Tongue (tissue), 2 donors: ENCODE data around the gene DHRSX. TPM values are rescaled to one million over a fixed set of nuclear protein-coding genes. Genes with fewer than 3 reads are reported as not detected.

Source experiments
- DNase-seq: peaks from one replicate; pipeline ENCODE4 v3.0.0-alpha.2; 2015
- total RNA-seq: library from RNA; depleted of rRNA; stranded (reverse); fragments of >200 nt; gene quantifications from one replicate; pipeline ENCODE4 v1.2.3, GENCODE V29; 2014

Gene DHRSX
- total RNA-seq, 1 donor from 2014 or later, result 23.9 TPM

GRCh38 chrX:2346158-2346557 is 154.6 kb downstream of the DHRSX start:
- no peak for DNase-seq

- no peak for DNase-seq
These were observed 155.2 kb downstream of the DHRSX start for GRCh38 chrX:2345562-2345961.

DNA sequence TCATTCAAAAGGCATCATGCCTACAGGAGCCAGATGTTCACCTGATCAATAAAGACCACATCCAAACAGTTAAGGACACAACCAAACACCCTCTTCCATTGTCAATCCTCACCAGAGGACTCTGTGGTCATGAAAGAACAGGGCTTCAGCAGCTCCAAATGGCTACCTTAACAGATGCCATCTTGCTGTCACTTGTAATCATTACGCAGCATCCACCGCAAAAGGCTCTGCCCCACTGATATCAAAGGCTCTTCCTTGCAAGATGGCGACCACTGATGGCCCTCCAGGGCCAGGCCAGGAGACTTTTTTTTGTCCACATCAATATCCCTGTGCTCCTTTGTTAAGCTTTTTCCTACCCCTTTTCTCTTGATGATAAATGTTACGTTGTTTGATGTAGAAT is 157.4 kb downstream of the DHRSX start:
- DNase-seq, result no peak

- DNase-seq, result no peak
These were observed 157.9 kb downstream of the DHRSX start for GRCh38 chrX:2342874-2343273.

- DNase-seq, result peak; percentile 59
These were observed 158.5 kb downstream of the DHRSX start for GRCh38 chrX:2342281-2342688.

DNA sequence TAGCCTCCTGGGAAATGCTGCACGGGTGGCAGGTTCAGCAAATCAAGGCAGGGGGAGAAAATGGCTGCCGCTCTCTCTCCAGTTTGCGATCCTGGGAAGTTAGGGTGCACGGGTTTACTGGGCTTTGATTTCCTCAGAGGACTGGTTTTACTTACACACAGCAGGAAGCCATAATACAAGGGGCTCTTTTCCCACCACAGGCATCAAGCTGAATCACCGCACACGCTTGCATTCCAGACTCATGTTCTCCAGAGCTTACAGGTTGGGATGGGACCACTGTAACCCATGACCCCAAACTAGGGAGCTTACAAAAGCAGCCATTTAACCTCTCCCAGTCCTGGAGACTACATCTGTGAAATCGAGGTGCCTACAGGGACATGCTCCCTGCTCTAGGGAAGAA is 159.8 kb downstream of the DHRSX start:
- no peak for DNase-seq

- no peak for DNase-seq
These were observed 164.6 kb downstream of the DHRSX start for GRCh38 chrX:2336181-2336580.

- no peak for DNase-seq
These were observed 166.5 kb downstream of the DHRSX start for GRCh38 chrX:2334237-2334636.

GRCh38 chrX:2332252-2332651 is 168.5 kb downstream of the DHRSX start:
- peak; percentile 39 for DNase-seq

DNA sequence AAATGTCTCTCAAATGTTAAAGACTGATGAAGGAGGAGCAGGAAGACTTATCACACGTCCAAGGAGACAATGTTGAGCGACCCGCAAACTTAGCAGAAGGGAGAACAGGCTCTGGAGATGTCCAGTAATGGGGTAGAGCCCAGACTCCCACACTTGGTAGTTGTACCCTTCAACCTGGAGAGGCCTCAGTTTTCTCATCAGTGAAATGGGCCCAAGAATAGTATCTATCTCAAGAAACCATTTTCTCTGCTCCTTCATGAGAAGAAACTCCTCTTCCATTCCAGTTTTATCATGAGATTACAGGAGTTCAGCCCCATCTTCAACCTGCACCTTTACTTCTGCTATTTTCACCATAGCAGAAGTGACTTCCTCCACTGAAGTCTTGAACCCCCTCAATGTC is 169.9 kb downstream of the DHRSX start:
- no peak for DNase-seq

GRCh38 chrX:2330487-2330886 is 170.3 kb downstream of the DHRSX start:
- no peak for DNase-seq

GRCh38 chrX:2327423-2327822 is 173.4 kb downstream of the DHRSX start:
- DNase-seq, result no peak

- peak; percentile 92 for DNase-seq
These were observed 175.5 kb downstream of the DHRSX start for GRCh38 chrX:2325076-2325784.

DNA sequence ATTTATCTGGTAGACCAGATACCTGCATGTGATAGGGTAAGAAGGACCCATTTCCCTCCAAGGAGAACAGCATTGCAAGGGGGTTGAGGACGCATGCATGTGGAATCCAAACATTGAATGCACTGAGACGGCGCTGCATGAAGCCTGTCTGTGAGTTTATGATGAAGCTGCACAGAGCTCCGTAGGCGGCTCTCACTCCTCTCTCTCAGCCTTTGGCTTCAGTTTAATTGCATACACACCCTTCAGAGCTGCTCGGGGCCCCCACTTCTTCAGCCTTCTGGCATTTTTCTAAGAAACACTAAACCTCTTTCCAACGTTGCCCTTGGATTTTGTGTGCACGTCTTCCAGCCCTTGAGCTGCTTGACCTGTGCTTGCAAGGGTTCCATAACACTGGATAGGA is 176.6 kb downstream of the DHRSX start:
- DNase-seq, result no peak

DNA sequence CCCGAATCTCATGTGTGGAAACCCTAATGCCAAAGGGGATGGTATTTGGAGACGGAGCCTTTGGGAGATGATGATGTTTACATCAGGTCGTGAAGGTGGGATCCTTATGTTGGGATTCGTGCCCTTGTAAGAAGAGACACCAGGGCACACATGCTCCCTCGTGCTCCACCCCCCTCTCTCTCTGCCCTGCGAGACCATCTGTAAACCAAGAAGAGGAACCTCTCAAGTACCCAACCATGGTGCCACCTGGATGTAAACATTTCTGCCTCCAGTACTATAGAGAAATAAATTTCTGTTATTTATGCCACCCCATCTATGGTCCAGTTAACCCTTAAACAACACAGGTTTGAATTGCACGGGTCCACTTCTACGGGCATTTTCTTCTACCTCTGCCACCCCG is 179.4 kb downstream of the DHRSX start:
- DNase-seq, result no peak

DNA sequence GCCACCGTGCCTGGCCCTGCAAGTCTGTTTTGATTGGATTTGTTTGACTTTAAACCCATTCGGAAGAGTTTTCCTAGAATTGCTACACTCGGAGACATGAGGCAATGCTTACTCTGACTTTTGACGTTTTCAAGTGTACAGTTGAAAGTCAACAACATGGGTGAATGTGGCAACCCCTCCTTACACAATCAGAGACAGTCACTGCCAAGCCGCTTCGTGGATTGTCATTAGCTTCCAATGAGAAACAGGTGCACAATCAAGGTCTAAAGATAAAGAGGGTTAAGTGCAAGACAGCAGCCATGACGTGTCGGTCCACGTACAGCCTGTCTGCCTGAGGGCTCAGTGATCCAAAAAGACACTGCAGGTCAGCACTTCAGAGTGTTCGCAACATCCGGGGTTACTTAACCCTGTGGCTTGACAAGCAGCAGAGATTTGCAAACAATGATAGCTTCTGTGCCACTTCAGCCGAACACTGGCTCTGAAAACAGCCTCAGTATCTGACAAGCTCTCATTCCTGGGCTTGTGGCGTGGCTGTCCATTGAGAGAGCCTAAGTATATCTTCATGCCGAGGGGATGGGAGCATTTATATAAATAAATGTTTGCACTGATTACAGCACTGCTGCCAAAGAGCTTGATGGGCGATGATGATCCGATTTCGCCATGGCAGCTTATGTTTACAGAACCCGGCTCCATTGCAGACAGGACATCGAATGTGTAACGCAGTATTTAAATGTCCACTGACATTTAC is 180.0 kb downstream of the DHRSX start:
- peak; percentile 65 for DNase-seq

DNA sequence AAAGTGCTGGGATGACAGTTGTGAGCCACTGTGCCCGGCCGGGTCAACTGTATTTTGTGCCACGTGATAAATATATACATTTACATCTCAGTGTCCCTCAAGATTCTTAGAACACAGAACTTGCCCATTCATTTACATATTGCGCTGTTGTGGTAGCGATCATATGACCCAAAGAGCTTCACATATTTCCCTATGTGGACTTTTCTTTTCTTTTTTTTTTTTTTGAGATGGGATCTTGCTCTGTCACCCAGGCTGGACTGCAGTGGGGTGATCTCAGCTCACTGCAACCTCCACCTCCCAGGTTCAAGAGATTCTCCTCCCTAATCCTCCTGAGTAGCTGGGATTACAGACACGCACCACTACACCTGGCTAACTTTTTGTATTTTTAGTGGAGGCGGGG is 180.7 kb downstream of the DHRSX start:
- no peak for DNase-seq

- DNase-seq, result no peak
These were observed 182.4 kb downstream of the DHRSX start for GRCh38 chrX:2318371-2318770.

- no peak for DNase-seq
These were observed 183.2 kb downstream of the DHRSX start for GRCh38 chrX:2317527-2318055.

GRCh38 chrX:2316534-2316933 is 184.2 kb downstream of the DHRSX start:
- no peak for DNase-seq

DNA sequence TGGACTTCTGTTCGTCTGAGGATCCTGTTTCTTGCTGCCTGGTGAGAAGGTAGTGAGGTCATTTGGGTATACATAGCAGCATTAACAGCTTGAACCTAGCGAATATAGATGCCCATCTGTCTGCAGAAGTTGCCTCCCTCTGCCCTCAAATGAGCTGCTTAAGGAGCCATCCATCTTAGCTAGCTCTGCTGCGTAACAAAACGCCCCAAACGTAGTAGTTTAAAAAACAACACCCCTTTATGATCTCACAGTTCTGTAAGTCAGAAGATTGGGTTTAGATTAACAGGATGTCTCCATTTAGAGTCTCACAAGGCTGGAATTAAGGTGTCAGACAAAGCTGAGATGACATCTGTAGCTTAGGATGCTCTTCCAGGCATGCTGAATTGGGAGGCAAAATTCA is 185.3 kb downstream of the DHRSX start:
- DNase-seq, result no peak

GRCh38 chrX:2314831-2315365 is 185.9 kb downstream of the DHRSX start:
- no peak for DNase-seq

DNA sequence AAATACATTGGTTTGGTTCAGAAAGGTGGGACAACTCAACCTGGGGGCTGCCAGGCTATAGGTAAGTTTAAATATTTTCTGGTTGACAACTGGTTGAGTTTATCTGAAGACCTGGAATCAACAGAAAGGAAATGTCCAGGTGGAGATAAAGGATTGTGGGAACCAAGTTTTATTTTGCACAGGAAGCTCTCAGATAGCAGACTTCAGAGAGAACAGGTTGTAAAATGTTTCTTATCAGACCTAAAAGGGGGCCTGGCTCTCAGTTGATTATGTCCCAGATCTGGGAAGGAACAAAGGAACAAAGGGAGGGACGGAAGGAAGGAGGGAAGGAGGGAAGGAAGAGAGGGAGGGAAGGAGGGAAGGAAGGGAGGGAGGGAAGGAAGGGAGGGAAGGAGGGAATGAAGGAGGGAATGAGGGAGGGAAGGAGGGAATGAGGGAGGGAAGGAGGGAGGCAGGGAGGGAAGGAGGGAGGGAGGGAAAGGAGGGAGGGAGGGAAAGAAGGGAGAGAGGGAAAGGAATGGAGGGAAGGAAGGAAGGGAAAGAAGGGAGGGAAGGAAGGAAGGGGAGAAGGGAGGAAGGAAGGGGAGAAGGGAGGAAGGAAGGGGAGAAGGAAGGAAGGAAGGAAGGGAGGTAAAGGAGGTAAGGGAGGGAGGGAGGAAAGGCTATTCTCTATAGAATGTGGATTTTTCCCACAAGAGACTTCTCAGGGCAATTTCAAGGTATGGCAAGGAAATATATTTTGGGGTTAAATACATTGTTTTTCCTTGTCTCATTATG is 186.7 kb downstream of the DHRSX start:
- DNase-seq, result no peak
